ENCODE results near the gene CCNB1IP1. TPM values are rescaled to one million over a fixed set of nuclear protein-coding genes. Genes with fewer than 3 reads are reported as not detected.
"Not testable (repeated sequence)": the region's sequence is repeated elsewhere in the genome, so short reads cannot be mapped to it uniquely, and the experiment has no call there.

CCNB1IP1 gene
- total RNA-seq, 1 donor from 2014 or later: 112 TPM

- DNase-seq (ENCODE audit: low spot score, unreplicated experiment): no peak
- H3K27ac Mint-ChIP-seq: no peak overlapping the region
- no peaks in the 10 kb centered on the region for H3K4me1 Mint-ChIP-seq (ENCODE audit: low read depth)
- TF ChIP-seq CTCF (IDR thresholded peaks at IDR 0.05; ENCODE audit: unreplicated experiment): no peak
- peaks cover 66% of the 10 kb centered on the region for H3K9me3 Mint-ChIP-seq (ENCODE audit: low read depth)
- H3K4me3 Mint-ChIP-seq (ENCODE audit: low read depth): no peak overlapping the region
- H3K36me3 Mint-ChIP-seq (ENCODE audit: insufficient read depth): peaks cover 66% of the 10 kb centered on the region
- H3K27me3 Mint-ChIP-seq: no peaks in the 10 kb centered on the region
These were observed 55.7 kb downstream of the CCNB1IP1 start for GRCh38 chr14:20277409-20277808.

GRCh38 chr14:20274062-20274461 lies 59.0 kb downstream of the CCNB1IP1 start:
- peaks cover 45% of the 10 kb centered on the region for H3K36me3 Mint-ChIP-seq (ENCODE audit: insufficient read depth)
- no peak for TF ChIP-seq CTCF (IDR thresholded peaks at IDR 0.05; ENCODE audit: unreplicated experiment)
- DNase-seq (ENCODE audit: low spot score, unreplicated experiment): no peak

DNA sequence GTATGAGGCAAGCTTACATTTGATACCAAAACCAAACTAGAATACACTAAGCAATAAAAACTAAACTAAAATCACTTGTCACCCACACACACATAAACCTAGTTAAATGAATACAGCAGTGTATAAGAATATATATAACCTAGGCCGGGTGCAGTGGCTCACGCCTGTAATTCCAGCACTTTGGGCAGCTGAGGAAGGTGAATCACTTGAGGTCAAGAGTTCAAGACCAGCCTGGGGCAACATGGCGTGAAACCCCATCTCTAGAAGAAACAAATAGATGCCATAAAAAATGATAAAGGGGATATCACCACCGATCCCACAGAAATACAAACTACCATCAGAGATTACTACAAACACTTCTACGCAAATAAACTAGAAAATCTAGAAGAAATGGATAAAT lies 68.7 kb downstream of the CCNB1IP1 start:
- H3K9me3 Mint-ChIP-seq (ENCODE audit: low read depth): peaks cover 22% of the 10 kb centered on the region
- not testable (repeated sequence) for H3K27me3 Mint-ChIP-seq; DNase-seq (ENCODE audit: low spot score, unreplicated experiment); H3K4me3 Mint-ChIP-seq (ENCODE audit: low read depth); H3K27ac Mint-ChIP-seq; H3K4me1 Mint-ChIP-seq (ENCODE audit: low read depth); H3K36me3 Mint-ChIP-seq (ENCODE audit: insufficient read depth)

More at GRCh38 chr14:20274062-20274461, 59.0 kb downstream of the CCNB1IP1 start:
- H3K9me3 Mint-ChIP-seq (ENCODE audit: low read depth): peaks cover 68% of the 10 kb centered on the region
- H3K27ac Mint-ChIP-seq: no peak overlapping the region
- no peaks in the 10 kb centered on the region for H3K27me3 Mint-ChIP-seq
- H3K4me3 Mint-ChIP-seq (ENCODE audit: low read depth): no peak overlapping the region
- no peaks in the 10 kb centered on the region for H3K4me1 Mint-ChIP-seq (ENCODE audit: low read depth)

- no peaks in the 10 kb centered on the region for H3K27me3 Mint-ChIP-seq
- no peak overlapping the region for H3K4me3 Mint-ChIP-seq (ENCODE audit: low read depth)
- TF ChIP-seq CTCF (IDR thresholded peaks at IDR 0.05; ENCODE audit: unreplicated experiment): no peak
- H3K4me1 Mint-ChIP-seq (ENCODE audit: low read depth): no peaks in the 10 kb centered on the region
- no peak for DNase-seq (ENCODE audit: low spot score, unreplicated experiment)
- peaks cover 19% of the 10 kb centered on the region for H3K9me3 Mint-ChIP-seq (ENCODE audit: low read depth)
- H3K36me3 Mint-ChIP-seq (ENCODE audit: insufficient read depth): no peaks in the 10 kb centered on the region
- no peak overlapping the region for H3K27ac Mint-ChIP-seq
These were observed 70.4 kb downstream of the CCNB1IP1 start for GRCh38 chr14:20262642-20263128.

Other genes with a start within 250 kb of the CCNB1IP1 start
- not detected in 2 replicates for gene OR4K17, start 222.5 kb downstream of the CCNB1IP1 start, total RNA-seq
- not detected in 2 replicates for gene OR4N5, start 194.5 kb downstream of the CCNB1IP1 start, total RNA-seq
- not detected in 2 replicates for gene OR11G2, start 142.4 kb downstream of the CCNB1IP1 start, total RNA-seq
- not detected in 2 replicates for gene OR11H6, start 109.6 kb downstream of the CCNB1IP1 start, total RNA-seq
- gene OR11H7, start 104.3 kb downstream of the CCNB1IP1 start, total RNA-seq: not detected in 2 replicates
- gene OR11H4, start 94.0 kb downstream of the CCNB1IP1 start, total RNA-seq: not detected in 2 replicates
- 29.4 and 30.0 TPM in 2 replicates for gene TTC5, start 27.3 kb downstream of the CCNB1IP1 start, total RNA-seq
- gene PARP2, start 10.4 kb upstream of the CCNB1IP1 start, total RNA-seq: 32.2 and 35.6 TPM in 2 replicates
- 26.5 and 28.5 TPM in 2 replicates for gene TEP1, start 80.2 kb upstream of the CCNB1IP1 start, total RNA-seq
- 0.04 and 0.05 TPM in 2 replicates for gene KLHL33, start 102.9 kb upstream of the CCNB1IP1 start, total RNA-seq
- gene OSGEP, start 121.5 kb upstream of the CCNB1IP1 start, total RNA-seq: 89.0 and 94.4 TPM in 2 replicates
- 309 and 322 TPM in 2 replicates for gene APEX1, start 121.9 kb upstream of the CCNB1IP1 start, total RNA-seq
- gene PIP4P1, start 128.2 kb upstream of the CCNB1IP1 start, total RNA-seq: 41.1 and 45.6 TPM in 2 replicates
- gene PNP, start 136.1 kb upstream of the CCNB1IP1 start, total RNA-seq: 45.9 and 48.9 TPM in 2 replicates
- 1.3 and 1.5 TPM in 2 replicates for gene RNASE10, start 172.3 kb upstream of the CCNB1IP1 start, total RNA-seq
- gene RNASE9, start 227.8 kb upstream of the CCNB1IP1 start, total RNA-seq: not detected in 2 replicates

All from progenitor cell of endocrine pancreas (in vitro differentiated cells).